ENCODE data around the gene LY6G5C. TPM values are rescaled to one million over a fixed set of nuclear protein-coding genes. Genes with fewer than 3 reads are reported as not detected.

Gene LY6G5C
- total RNA-seq, 2 donors from 2014 or later, result not detected

DNA sequence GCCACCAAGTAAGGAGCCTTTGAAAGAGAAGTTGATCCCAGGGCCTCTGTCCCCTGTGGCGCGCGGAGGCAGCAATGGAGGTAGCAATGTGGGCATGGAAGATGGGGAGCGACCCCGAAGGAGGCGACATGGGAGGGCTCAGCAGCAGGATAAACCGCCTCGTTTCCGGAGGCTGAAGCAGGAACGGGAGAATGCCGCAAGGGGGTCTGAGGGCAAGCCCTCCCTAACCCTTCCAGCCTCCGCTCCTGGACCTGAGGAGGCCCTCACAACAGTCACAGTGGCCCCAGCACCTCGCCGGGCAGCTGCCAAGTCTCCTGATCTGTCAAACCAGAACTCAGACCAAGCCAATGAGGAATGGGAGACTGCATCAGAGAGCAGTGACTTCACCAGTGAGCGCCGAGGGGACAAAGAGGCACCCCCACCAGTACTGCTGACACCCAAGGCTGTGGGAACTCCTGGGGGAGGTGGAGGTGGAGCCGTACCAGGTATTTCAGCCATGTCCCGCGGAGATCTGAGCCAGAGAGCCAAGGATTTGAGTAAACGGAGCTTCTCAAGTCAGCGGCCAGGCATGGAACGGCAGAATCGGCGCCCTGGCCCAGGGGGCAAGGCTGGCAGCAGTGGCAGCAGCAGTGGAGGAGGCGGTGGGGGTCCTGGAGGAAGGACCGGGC is 48.5 kb downstream of the LY6G5C start:
- Histone ChIP-seq H3K27me3 (replicated peaks; ENCODE audit: insufficient read depth) (no peaks in the 10 kb centered on the region), H3K27ac (no peak overlapping the region), H3K4me3 (no peak overlapping the region), H3K4me1 (ENCODE audit: control insufficient read depth in 1 of 2, low read depth in 2 of 2) (no peaks in the 10 kb centered on the region), H3K36me3 (peaks cover 96% of the 10 kb centered on the region), H3K9me3 (no peaks in the 10 kb centered on the region)
- DNase-seq (ENCODE audit: low spot score) (no peak), ATAC-seq (ENCODE audit: insufficient number of reproducible peaks, low FRiP score, low read depth) (no peak)
- TF ChIP-seq, protein P1, sequence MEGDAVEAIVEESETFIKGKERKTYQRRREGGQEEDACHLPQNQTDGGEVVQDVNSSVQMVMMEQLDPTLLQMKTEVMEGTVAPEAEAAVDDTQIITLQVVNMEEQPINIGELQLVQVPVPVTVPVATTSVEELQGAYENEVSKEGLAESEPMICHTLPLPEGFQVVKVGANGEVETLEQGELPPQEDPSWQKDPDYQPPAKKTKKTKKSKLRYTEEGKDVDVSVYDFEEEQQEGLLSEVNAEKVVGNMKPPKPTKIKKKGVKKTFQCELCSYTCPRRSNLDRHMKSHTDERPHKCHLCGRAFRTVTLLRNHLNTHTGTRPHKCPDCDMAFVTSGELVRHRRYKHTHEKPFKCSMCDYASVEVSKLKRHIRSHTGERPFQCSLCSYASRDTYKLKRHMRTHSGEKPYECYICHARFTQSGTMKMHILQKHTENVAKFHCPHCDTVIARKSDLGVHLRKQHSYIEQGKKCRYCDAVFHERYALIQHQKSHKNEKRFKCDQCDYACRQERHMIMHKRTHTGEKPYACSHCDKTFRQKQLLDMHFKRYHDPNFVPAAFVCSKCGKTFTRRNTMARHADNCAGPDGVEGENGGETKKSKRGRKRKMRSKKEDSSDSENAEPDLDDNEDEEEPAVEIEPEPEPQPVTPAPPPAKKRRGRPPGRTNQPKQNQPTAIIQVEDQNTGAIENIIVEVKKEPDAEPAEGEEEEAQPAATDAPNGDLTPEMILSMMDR (IDR thresholded peaks at IDR 0.05), result no peak

- ATAC-seq (ENCODE audit: insufficient number of reproducible peaks, low FRiP score, low read depth) (no peak), DNase-seq (ENCODE audit: low spot score) (no peak)
- Histone ChIP-seq H3K9me3 (no peaks in the 10 kb centered on the region), H3K27me3 (replicated peaks; ENCODE audit: insufficient read depth) (no peaks in the 10 kb centered on the region), H3K4me3 (no peak overlapping the region), H3K36me3 (peaks cover 97% of the 10 kb centered on the region), H3K4me1 (ENCODE audit: control insufficient read depth in 1 of 2, low read depth in 2 of 2) (no peaks in the 10 kb centered on the region), H3K27ac (no peak overlapping the region)
- TF ChIP-seq, protein P1 (IDR thresholded peaks at IDR 0.05), result no peak
Observed at GRCh38 chr6:31631681-31632278, 49.1 kb downstream of the LY6G5C start.

GRCh38 chr6:31631209-31631608 is 49.7 kb downstream of the LY6G5C start:
- no peak for DNase-seq (ENCODE audit: low spot score)
- Histone ChIP-seq H3K4me3 (no peak overlapping the region), H3K36me3 (peaks cover 97% of the 10 kb centered on the region), H3K9me3 (no peaks in the 10 kb centered on the region), H3K27ac (no peak overlapping the region), H3K4me1 (ENCODE audit: control insufficient read depth in 1 of 2, low read depth in 2 of 2) (no peaks in the 10 kb centered on the region), H3K27me3 (replicated peaks; ENCODE audit: insufficient read depth) (no peaks in the 10 kb centered on the region)
- TF ChIP-seq, protein P1 (IDR thresholded peaks at IDR 0.05), result no peak
- ATAC-seq (ENCODE audit: insufficient number of reproducible peaks, low FRiP score, low read depth), result no peak

GRCh38 chr6:31630177-31630934 is 50.5 kb downstream of the LY6G5C start:
- no peaks in the 10 kb centered on the region for H3K27me3 ChIP-seq (replicated peaks; ENCODE audit: insufficient read depth)
- H3K4me1 ChIP-seq (ENCODE audit: control insufficient read depth in 1 of 2, low read depth in 2 of 2), result no peaks in the 10 kb centered on the region
- peaks cover 97% of the 10 kb centered on the region for H3K36me3 ChIP-seq
- ATAC-seq (ENCODE audit: insufficient number of reproducible peaks, low FRiP score, low read depth) (no peak), DNase-seq (ENCODE audit: low spot score) (no peak)
- no peak overlapping the region for H3K4me3 ChIP-seq
- no peak overlapping the region for H3K27ac ChIP-seq
- H3K9me3 ChIP-seq, result no peaks in the 10 kb centered on the region
- TF ChIP-seq, protein P1 (IDR thresholded peaks at IDR 0.05), result no peak

DNA sequence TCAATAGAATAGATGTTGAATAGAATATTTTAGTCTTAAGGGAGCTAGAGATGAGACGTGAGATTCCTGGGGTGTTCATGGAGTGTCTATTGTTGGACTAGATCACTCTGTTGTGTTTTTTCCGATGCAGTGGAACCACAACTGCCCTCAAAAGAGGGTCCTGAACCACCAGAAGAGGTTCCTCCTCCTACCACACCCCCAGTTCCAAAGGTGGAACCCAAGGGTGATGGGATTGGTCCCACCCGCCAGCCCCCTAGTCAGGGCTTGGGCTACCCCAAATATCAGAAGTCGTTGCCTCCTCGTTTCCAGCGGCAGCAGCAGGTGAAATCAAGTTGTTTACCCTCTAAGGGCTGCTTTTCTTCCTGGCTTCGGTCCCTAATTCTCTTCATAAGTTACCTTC is 51.9 kb downstream of the LY6G5C start:
- Histone ChIP-seq H3K27me3 (replicated peaks; ENCODE audit: insufficient read depth) (no peaks in the 10 kb centered on the region), H3K4me3 (no peak overlapping the region), H3K27ac (no peak overlapping the region), H3K9me3 (no peaks in the 10 kb centered on the region), H3K36me3 (peaks cover 94% of the 10 kb centered on the region), H3K4me1 (ENCODE audit: control insufficient read depth in 1 of 2, low read depth in 2 of 2) (no peaks in the 10 kb centered on the region)
- ATAC-seq (ENCODE audit: insufficient number of reproducible peaks, low FRiP score, low read depth) (no peak), DNase-seq (ENCODE audit: low spot score) (no peak)
- TF ChIP-seq, protein P1 (IDR thresholded peaks at IDR 0.05), result no peak

Measured in thoracic aorta (tissue), 2 donors.